AG04450 (cell line): Measurements from ENCODE around the gene KIF23. TPM values are rescaled to one million over a fixed set of nuclear protein-coding genes. Genes with fewer than 3 reads are reported as not detected.

Source experiments
- CTCF ChIA-PET: fragments of 300-600, 350-600 bp; formaldehyde crosslinking; extraction: SDS; loops from one replicate; lab custom pipeline; 2022; ENCODE audit warnings: antibody characterized with exemption, inconsistent platforms; lab: Charles Lee
- POLR2A ChIA-PET: fragments of 350-600 bp; formaldehyde crosslinking; extraction: SDS; loops from one replicate; lab custom pipeline; 2021; ENCODE audit warnings: antibody characterized with exemption, inconsistent platforms; lab: Yijun Ruan, JAX
- DNase-seq: peaks from one replicate; pipeline ENCODE4 v3.0.0-alpha.2; 2011; ENCODE audit warnings: low read depth, low spot score
- H3K27ac ChIP-seq: one replicate; pipeline ENCODE4 v1.5.1; 2012; ENCODE audit warnings: low read depth, low read length, control low read depth
- H3K27me3 ChIP-seq: one replicate; pipeline ENCODE4 v1.6.0; 2012; ENCODE audit warnings: low read length; ENCODE audit not compliant: control insufficient read depth, insufficient read depth
- H3K4me3 ChIP-seq: 2 replicates; pipeline ENCODE4 v1.5.1; 2011; ENCODE audit warnings: mild to moderate bottlenecking, low read depth, low read length, control low read depth
- H3K9me3 ChIP-seq: 2 replicates; pipeline ENCODE4 v1.5.1; 2012; ENCODE audit warnings: low read length; ENCODE audit not compliant: control insufficient read depth, insufficient read depth
- CTCF ChIP-seq: IDR thresholded peaks from 2 replicates; pipeline ENCODE4 v1.5.1; 2011; ENCODE audit warnings: low read depth, low read length, control low read depth, inconsistent platforms
- polyA plus RNA-seq: library from polyadenylated mRNA; depleted of rRNA; stranded (reverse); fragments of >200 nt; gene quantifications from 2 replicates; pipeline ENCODE4 v1.2.3, GENCODE V29; 2011

KIF23 gene
- polyA plus RNA-seq, 1 experiment: 20.0 TPM

- Histone ChIP-seq H3K9me3 (no peaks in the 10 kb centered on the region; the same call in 1 of the 2 replicates), H3K27me3 (no peaks in the 10 kb centered on the region), H3K4me3 (no peak overlapping the region), H3K27ac (no peak overlapping the region)
- ChIA-PET POLR2A (interaction anchor here (0.7 to 3.7 kb wide), 8 partner anchors 12 to 1663 kb away, joined by 3 to 63 read pairs (median 8); partner anchors contain the start of gene KIF23), CTCF (interaction anchor here (4.7 kb wide), 1 partner anchor 12 kb away, joined by 50 read pairs; no protein-coding TSS in a partner anchor)
- no peak for DNase-seq
- no peak for TF ChIP-seq CTCF
Observed at GRCh38 chr15:69450968-69451695, 37.0 kb downstream of the KIF23 start.

- TF ChIP-seq CTCF: no peak
- Histone ChIP-seq H3K27ac (peak overlapping the region; percentile 66), H3K27me3 (no peaks in the 10 kb centered on the region), H3K4me3 (peak overlapping the region; percentile 85), H3K9me3 (no peaks in the 10 kb centered on the region; the same call in 1 of the 2 replicates)
- ChIA-PET POLR2A (interaction anchor here (0.6 to 3.7 kb wide), 17 partner anchors 11 to 1662 kb away, joined by 3 to 63 read pairs (median 4); partner anchors contain the start of gene KIF23), CTCF (interaction anchor here (4.7 kb wide), 1 partner anchor 11 kb away, joined by 50 read pairs; no protein-coding TSS in a partner anchor)
- no peak for DNase-seq
Observed at GRCh38 chr15:69451951-69452691, 38.0 kb downstream of the KIF23 start.

GRCh38 chr15:69452692-69453521 is 38.8 kb downstream of the KIF23 start, which contains the start of gene RPLP1:
Gene RPLP1 (plus strand): TSS chr15:69452818. CDS start chr15:69452949, 131 bp downstream.
- peak within 1 kb of the TSS; percentile 85 for H3K4me3 ChIP-seq
- H3K27ac ChIP-seq: peak within 1 kb of the TSS; percentile 66
- no peaks in the 10 kb centered on the region for H3K27me3 ChIP-seq
- no peaks in the 10 kb centered on the region; the same call in 1 of the 2 replicates for H3K9me3 ChIP-seq
- DNase-seq: peak; percentile 92
- CTCF ChIA-PET: interaction anchor here (4.7 kb wide), 1 partner anchor 10 kb away, joined by 50 read pairs; no protein-coding TSS in a partner anchor
- POLR2A ChIA-PET: interaction anchor here (0.6 to 3.7 kb wide), 14 partner anchors 10 to 163 kb away, joined by 3 to 63 read pairs (median 4); partner anchors contain the start of gene KIF23
- TF ChIP-seq CTCF: no peak

- H3K27ac ChIP-seq: no peak overlapping the region
- POLR2A ChIA-PET: no interaction called here
- no peaks in the 10 kb centered on the region for H3K27me3 ChIP-seq
- DNase-seq: no peak
- CTCF ChIA-PET: interaction anchor here (4.7 kb wide), 1 partner anchor 8 kb away, joined by 50 read pairs; no protein-coding TSS in a partner anchor
- peak overlapping the region; percentile 85 for H3K4me3 ChIP-seq
- no peak for TF ChIP-seq CTCF
- no peaks in the 10 kb centered on the region; the same call in 1 of the 2 replicates for H3K9me3 ChIP-seq
Observed at GRCh38 chr15:69454953-69455352, 40.8 kb downstream of the KIF23 start.
